MM.1S (cell line): ENCODE measurements around the gene CYSTM1.

Experiments used
- DNase-seq: peaks from one replicate; pipeline ENCODE4 v3.0.0-alpha.2; 2015
- H2AFZ ChIP-seq: fragments of 300-600 bp; sonication (generic); 2 replicates; pipeline ENCODE4 v1.6.0; 2016; ENCODE audit warnings: antibody characterized with exemption, low read length
- H3F3A ChIP-seq: fragments of 300-600 bp; sonication (generic); 2 replicates; pipeline ENCODE4 v1.6.1; 2016; ENCODE audit warnings: mild to moderate bottlenecking, antibody characterized with exemption, low read length, moderate library complexity, mixed read lengths; ENCODE audit not compliant: insufficient read depth
- H3K27ac ChIP-seq: fragments of 300-600 bp; sonication (generic); 2 replicates; pipeline ENCODE4 v1.5.1; 2016; ENCODE audit warnings: mild to moderate bottlenecking, low read length
- H3K27me3 ChIP-seq: fragments of 300-600 bp; sonication (generic); replicated peaks from 2 replicates; pipeline ENCODE4 v1.6.0; 2016; ENCODE audit warnings: low read length; ENCODE audit not compliant: insufficient read depth
- H3K36me3 ChIP-seq: fragments of 300-600 bp; sonication (generic); replicated peaks from 2 replicates; pipeline ENCODE4 v1.6.1; 2016; ENCODE audit warnings: mild to moderate bottlenecking, low read length, mixed read lengths; ENCODE audit not compliant: insufficient read depth
- H3K4me1 ChIP-seq: fragments of 300-600 bp; sonication (generic); 2 replicates; pipeline ENCODE4 v1.6.1; 2016; ENCODE audit warnings: low read length, mixed read lengths
- H3K4me2 ChIP-seq: fragments of 300-600 bp; sonication (generic); 2 replicates; pipeline ENCODE4 v1.6.0; 2016; ENCODE audit warnings: low read depth, low read length
- H3K4me3 ChIP-seq: fragments of 300-600 bp; sonication (generic); 2 replicates; pipeline ENCODE4 v1.5.1; 2016; ENCODE audit warnings: low read length, mixed read lengths
- H3K79me2 ChIP-seq: fragments of 300-600 bp; sonication (generic); 2 replicates; pipeline ENCODE4 v1.6.1; 2016; ENCODE audit warnings: mixed run types, low read length, mixed read lengths
- H3K9ac ChIP-seq: fragments of 300-600 bp; sonication (generic); 2 replicates; pipeline ENCODE4 v1.6.1; 2016; ENCODE audit warnings: low read length, mixed read lengths
- H3K9me2 ChIP-seq: fragments of 300-600 bp; sonication (generic); replicated peaks from 2 replicates; pipeline ENCODE4 v1.6.1; 2016; ENCODE audit warnings: mild to moderate bottlenecking, low read length, mixed read lengths; ENCODE audit not compliant: insufficient read depth
- H3K9me3 ChIP-seq: fragments of 300-600 bp; sonication (generic); replicated peaks from 2 replicates; pipeline ENCODE4 v1.6.1; 2016; ENCODE audit warnings: mild to moderate bottlenecking, low read length, mixed read lengths; ENCODE audit not compliant: insufficient read depth
- H4K20me1 ChIP-seq: fragments of 300-600 bp; sonication (generic); 2 replicates; pipeline ENCODE4 v1.6.1; 2016; ENCODE audit warnings: mild to moderate bottlenecking, low read length, moderate library complexity, mixed read lengths; ENCODE audit not compliant: insufficient read depth
- EZH2 ChIP-seq: fragments of 300-600 bp; sonication (generic); optimal IDR thresholded peaks from 2 replicates; pipeline ENCODE3; 2017; ENCODE audit warnings: low read depth, mild to moderate bottlenecking, antibody characterized with exemption, low read length, mixed read lengths
- EZH2phosphoT487 ChIP-seq: fragments of 300-600 bp; sonication (generic); IDR thresholded peaks from 2 replicates; pipeline ENCODE4 v1.6.1; 2018; ENCODE audit warnings: antibody characterized with exemption, low read length
- TF ChIP-seq, protein P1 (sequence below): fragments of 300-600 bp; sonication (generic); IDR thresholded peaks from 2 replicates; pipeline ENCODE4 v1.5.1; 2016; ENCODE audit warnings: antibody characterized with exemption, low read length, mixed read lengths

CYSTM1 gene

DNA sequence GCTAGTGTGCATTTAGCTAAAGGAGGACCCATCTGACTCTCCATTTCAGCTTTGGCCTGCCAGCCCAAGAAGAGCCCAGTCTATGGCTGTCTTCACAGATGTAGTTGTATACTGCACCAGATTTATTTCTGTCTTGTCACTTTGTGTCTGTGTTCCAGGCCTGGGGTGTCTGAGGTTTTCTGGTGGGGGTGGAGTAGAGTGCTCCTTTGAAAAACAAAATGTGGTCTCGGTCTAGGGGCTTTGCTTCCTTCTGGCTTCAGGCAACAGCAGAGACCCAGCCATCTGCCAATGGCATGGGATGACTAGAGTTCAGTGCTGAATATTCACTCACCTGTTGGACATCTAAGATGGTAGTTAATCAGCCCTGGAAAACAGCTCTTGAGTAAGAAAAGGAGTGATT lies 38.4 kb upstream of the CYSTM1 start:
- no peak overlapping the region for H2AFZ ChIP-seq
- H3K27me3 ChIP-seq: no peaks in the 10 kb centered on the region
- no peaks in the 10 kb centered on the region for H3K36me3 ChIP-seq
- no peak overlapping the region for H3K27ac ChIP-seq
- H3K79me2 ChIP-seq: no peaks in the 10 kb centered on the region
- DNase-seq: no peak
- H3K4me1 ChIP-seq: peaks cover 7% of the 10 kb centered on the region
- H3K4me3 ChIP-seq: no peak overlapping the region
- no peaks in the 10 kb centered on the region for H4K20me1 ChIP-seq
- no peak overlapping the region for H3K4me2 ChIP-seq
- no peaks in the 10 kb centered on the region for H3K9me2 ChIP-seq
- H3F3A ChIP-seq: no peaks in the 10 kb centered on the region
- H3K9me3 ChIP-seq: no peaks in the 10 kb centered on the region
- TF ChIP-seq, protein P1, sequence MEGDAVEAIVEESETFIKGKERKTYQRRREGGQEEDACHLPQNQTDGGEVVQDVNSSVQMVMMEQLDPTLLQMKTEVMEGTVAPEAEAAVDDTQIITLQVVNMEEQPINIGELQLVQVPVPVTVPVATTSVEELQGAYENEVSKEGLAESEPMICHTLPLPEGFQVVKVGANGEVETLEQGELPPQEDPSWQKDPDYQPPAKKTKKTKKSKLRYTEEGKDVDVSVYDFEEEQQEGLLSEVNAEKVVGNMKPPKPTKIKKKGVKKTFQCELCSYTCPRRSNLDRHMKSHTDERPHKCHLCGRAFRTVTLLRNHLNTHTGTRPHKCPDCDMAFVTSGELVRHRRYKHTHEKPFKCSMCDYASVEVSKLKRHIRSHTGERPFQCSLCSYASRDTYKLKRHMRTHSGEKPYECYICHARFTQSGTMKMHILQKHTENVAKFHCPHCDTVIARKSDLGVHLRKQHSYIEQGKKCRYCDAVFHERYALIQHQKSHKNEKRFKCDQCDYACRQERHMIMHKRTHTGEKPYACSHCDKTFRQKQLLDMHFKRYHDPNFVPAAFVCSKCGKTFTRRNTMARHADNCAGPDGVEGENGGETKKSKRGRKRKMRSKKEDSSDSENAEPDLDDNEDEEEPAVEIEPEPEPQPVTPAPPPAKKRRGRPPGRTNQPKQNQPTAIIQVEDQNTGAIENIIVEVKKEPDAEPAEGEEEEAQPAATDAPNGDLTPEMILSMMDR: no peak
- TF ChIP-seq EZH2phosphoT487 (no peak), EZH2 (no peak)
- H3K9ac ChIP-seq: no peak overlapping the region

- no peaks in the 10 kb centered on the region for H3K9me2 ChIP-seq
- H3K27me3 ChIP-seq: 0 out of 2 replicates have a peak, but pooled peaks cover 3% of the 10 kb centered on the region
- TF ChIP-seq, protein P1: no peak
- TF ChIP-seq EZH2 (no peak), EZH2phosphoT487 (no peak)
- no peaks in the 10 kb centered on the region for H3F3A ChIP-seq
- no peak overlapping the region for H3K9ac ChIP-seq
- no peaks in the 10 kb centered on the region for H4K20me1 ChIP-seq
- no peaks in the 10 kb centered on the region for H3K79me2 ChIP-seq
- H3K4me2 ChIP-seq: no peak overlapping the region
- H2AFZ ChIP-seq: no peak overlapping the region
- no peaks in the 10 kb centered on the region for H3K36me3 ChIP-seq
- no peaks in the 10 kb centered on the region for H3K4me1 ChIP-seq
- DNase-seq: no peak
- H3K4me3 ChIP-seq: no peak overlapping the region
- no peak overlapping the region for H3K27ac ChIP-seq
- H3K9me3 ChIP-seq: no peaks in the 10 kb centered on the region
Measured at GRCh38 chr5:140140435-140140834, 34.6 kb upstream of the CYSTM1 start.

GRCh38 chr5:140141241-140141640 lies 33.7 kb upstream of the CYSTM1 start:
- Histone ChIP-seq H3K36me3 (no peaks in the 10 kb centered on the region), H4K20me1 (no peaks in the 10 kb centered on the region), H3K27me3 (0 out of 2 replicates have a peak, but pooled peaks cover 4% of the 10 kb centered on the region), H3K9me2 (no peaks in the 10 kb centered on the region), H3K9ac (no peak overlapping the region), H3K4me3 (no peak overlapping the region), H3K4me2 (no peak overlapping the region), H3F3A (no peaks in the 10 kb centered on the region), H3K79me2 (no peaks in the 10 kb centered on the region), H3K27ac (no peak overlapping the region), H2AFZ (no peak overlapping the region), H3K9me3 (no peaks in the 10 kb centered on the region), H3K4me1 (no peaks in the 10 kb centered on the region)
- TF ChIP-seq, protein P1: no peak
- no peak for TF ChIP-seq EZH2phosphoT487
- TF ChIP-seq EZH2: no peak
- DNase-seq: no peak

GRCh38 chr5:140142246-140142645 lies 32.7 kb upstream of the CYSTM1 start:
- no peak overlapping the region for H3K9ac ChIP-seq
- no peaks in the 10 kb centered on the region for H3K9me2 ChIP-seq
- H3K27ac ChIP-seq: no peak overlapping the region
- DNase-seq: no peak
- TF ChIP-seq EZH2phosphoT487 (no peak), EZH2 (no peak)
- TF ChIP-seq, protein P1: no peak
- no peaks in the 10 kb centered on the region for H3K4me1 ChIP-seq
- no peak overlapping the region for H2AFZ ChIP-seq
- H3K4me3 ChIP-seq: no peak overlapping the region
- H4K20me1 ChIP-seq: no peaks in the 10 kb centered on the region
- H3K79me2 ChIP-seq: no peaks in the 10 kb centered on the region
- H3K36me3 ChIP-seq: no peaks in the 10 kb centered on the region
- H3K27me3 ChIP-seq: peaks cover 4% of the 10 kb centered on the region; the same call in 1 of the 2 replicates
- no peaks in the 10 kb centered on the region for H3K9me3 ChIP-seq
- no peaks in the 10 kb centered on the region for H3F3A ChIP-seq
- H3K4me2 ChIP-seq: no peak overlapping the region
